HCT116 (cell line): Measurements from ENCODE around the gene EFCAB7. TPM values are rescaled to one million over a fixed set of nuclear protein-coding genes. Genes with fewer than 3 reads are reported as not detected.

ENCODE experiments used
- ATAC-seq: fragments of 200-7000 bp; cut with Tn5 transposase; 2 replicates; pipeline ENCODE4 v1.9.1; 2020; ENCODE audit warnings: mild to moderate bottlenecking, moderate library complexity
- BruUV-seq: library from RNA; stranded (reverse); fragments of 400-500 nt; replicated peaks from 2 replicates; lab custom pipeline; 2021; lab: Mats Ljungman, UMichigan
- CTCF ChIA-PET: fragments of 300-600 bp; sonication (Branson Sonifier 250); formaldehyde crosslinking; loops from one replicate; lab custom pipeline; 2021; ENCODE audit warnings: antibody characterized with exemption; lab: Charles Lee
- POLR2A ChIA-PET: fragments of 300-600, 350-600 bp; sonication (Branson Sonifier 250); formaldehyde crosslinking; loops from one replicate; lab custom pipeline; 2021; ENCODE audit warnings: antibody characterized with exemption; lab: Charles Lee
- RAD21 ChIA-PET, 2 experiments: fragments of 300-600 bp; sonication (Branson Sonifier 250); formaldehyde crosslinking; loops; one replicate each; lab custom pipeline; 2023; ENCODE audit warnings: low total read pairs in 2 of 2; ENCODE audit not compliant: uncharacterized antibody in 2 of 2, unreplicated experiment in 2 of 2, low non-redundant PET in 1 of 2; lab: Charles Lee
- DNase-seq: peaks from one replicate; pipeline ENCODE4 v3.0.0-alpha.2; 2010; ENCODE audit warnings: low read depth, low spot score
- H2AFZ ChIP-seq: fragments of 200-600 bp; shearing (Covaris generic), sonication (generic); 2 replicates; pipeline ENCODE4 v1.6.1; 2017; ENCODE audit warnings: low read depth, mixed run types, mixed read lengths, antibody characterized with exemption, low read length; ENCODE audit not compliant: poor library complexity, severe bottlenecking
- H3K27ac ChIP-seq: 2 replicates; pipeline ENCODE4 v1.5.1; 2012; ENCODE audit warnings: low read depth, low read length
- H3K27me3 ChIP-seq: fragments of 200-600 bp; sonication (generic); 2 replicates; pipeline ENCODE4 v1.6.1; 2016; ENCODE audit warnings: mixed run types, low read length, mixed read lengths; ENCODE audit not compliant: insufficient read depth
- H3K36me3 ChIP-seq, 2 experiments: fragments of 200-500 bp in 1 of 2; fragments of 200-600 bp in 1 of 2; sonication (Bioruptor generic) in 1 of 2; sonication (generic) in 1 of 2; 2 replicates each; pipeline versions ENCODE4 v1.5.1 to v1.6.1; 2014 to 2016; ENCODE audit warnings: low read length in 2 of 2, inconsistent platforms in 1 of 2, mixed read lengths in 1 of 2, mixed run types in 1 of 2; ENCODE audit not compliant: insufficient read depth in 2 of 2, control insufficient read depth in 1 of 2
- H3K4me1 ChIP-seq, 2 experiments: fragments of 200-600 bp in 1 of 2; sonication (generic) in 1 of 2; 2 replicates each; pipeline versions ENCODE4 v1.5.1 to v1.6.1; 2012 to 2017; ENCODE audit warnings: low read length in 2 of 2, inconsistent platforms in 1 of 2, mild to moderate bottlenecking in 1 of 2, mixed read lengths in 1 of 2, mixed run types in 1 of 2, moderate library complexity in 1 of 2; ENCODE audit not compliant: insufficient read depth in 2 of 2, control insufficient read depth in 1 of 2
- H3K4me2 ChIP-seq: fragments of 200-600 bp; sonication (generic); 2 replicates; pipeline ENCODE4 v1.6.1; 2017; ENCODE audit warnings: mixed run types, low read length, mixed read lengths
- H3K4me3 ChIP-seq, 2 experiments: fragments of 200-600 bp in 1 of 2; sonication (generic) in 1 of 2; replicated peaks in 1 of 2; 2 replicates each; pipeline ENCODE4 v1.5.1; 2011 to 2016; ENCODE audit warnings: low read length in 2 of 2, control low read depth in 1 of 2, low read depth in 1 of 2, mild to moderate bottlenecking in 1 of 2, mixed read lengths in 1 of 2, mixed run types in 1 of 2
- H3K79me2 ChIP-seq: fragments of 200-600 bp; sonication (generic); 2 replicates; pipeline ENCODE4 v1.6.1; 2017; ENCODE audit warnings: mild to moderate bottlenecking, mixed run types, low read length, moderate library complexity, mixed read lengths; ENCODE audit not compliant: insufficient read depth
- H3K9ac ChIP-seq: fragments of 200-600 bp; sonication (generic); 2 replicates; pipeline ENCODE4 v1.6.1; 2016; ENCODE audit warnings: low read length, mixed read lengths
- H3K9me2 ChIP-seq: fragments of 200-600 bp; sonication (generic), shearing (Covaris generic); 2 replicates; pipeline ENCODE4 v1.6.1; 2017; ENCODE audit warnings: mixed run types, mild to moderate bottlenecking, moderate library complexity; ENCODE audit not compliant: insufficient read depth
- H3K9me3 ChIP-seq, 2 experiments: fragments of 200-500 bp in 1 of 2; fragments of 200-600 bp in 1 of 2; sonication (Bioruptor generic) in 1 of 2; sonication (generic) in 1 of 2; 2 replicates each; pipeline ENCODE4 v1.6.1; 2014 to 2017; ENCODE audit warnings: low read length in 2 of 2, mixed read lengths in 2 of 2, inconsistent platforms in 1 of 2, low read depth in 1 of 2, mild to moderate bottlenecking in 1 of 2, mixed run types in 1 of 2, moderate library complexity in 1 of 2; ENCODE audit not compliant: control insufficient read depth in 1 of 2, insufficient read depth in 1 of 2
- H4K20me1 ChIP-seq: fragments of 200-600 bp; sonication (generic), shearing (Covaris generic); 2 replicates; pipeline ENCODE4 v1.6.1; 2017; ENCODE audit warnings: mixed run types, mild to moderate bottlenecking, moderate library complexity; ENCODE audit not compliant: insufficient read depth
- ATF3 ChIP-seq: IDR thresholded peaks from 2 replicates; pipeline ENCODE4 v1.6.1; 2012
- CBX3 ChIP-seq: IDR thresholded peaks from 2 replicates; pipeline ENCODE4 v1.6.1; 2012; ENCODE audit warnings: low read depth
- CEBPB ChIP-seq: IDR thresholded peaks from 2 replicates; pipeline ENCODE4 v1.6.1; 2012; ENCODE audit warnings: low read depth
- EGR1 ChIP-seq: IDR thresholded peaks from 2 replicates; pipeline ENCODE4 v1.6.1; 2012; ENCODE audit warnings: low read depth
- ELF1 ChIP-seq: IDR thresholded peaks from 2 replicates; pipeline ENCODE4 v1.6.1; 2012; ENCODE audit warnings: low read depth, borderline replicate concordance
- EZH2 ChIP-seq: fragments of 200-600 bp; sonication (generic); IDR thresholded peaks from 2 replicates; pipeline ENCODE4 v1.6.1; 2017; ENCODE audit warnings: antibody characterized with exemption, mixed run types
- EZH2phosphoT487 ChIP-seq: fragments of 200-600 bp; IDR thresholded peaks from 2 replicates; pipeline ENCODE4 v1.6.1; 2018; ENCODE audit warnings: antibody characterized with exemption, borderline replicate concordance
- FOSL1 ChIP-seq: IDR thresholded peaks from 2 replicates; pipeline ENCODE4 v1.6.1; 2012; ENCODE audit warnings: low read depth
- JUND ChIP-seq: IDR thresholded peaks from 2 replicates; pipeline ENCODE4 v1.6.1; 2012
- POLR2A ChIP-seq: IDR thresholded peaks from 2 replicates; pipeline ENCODE4 v1.7.0; 2011; ENCODE audit warnings: borderline replicate concordance; ENCODE audit not compliant: insufficient read depth, insufficient read length; ENCODE audit errors: extremely low read depth
- POLR2AphosphoS5 ChIP-seq: IDR thresholded peaks from 2 replicates; pipeline ENCODE4 v1.6.1; 2011; ENCODE audit warnings: mild to moderate bottlenecking, low read depth, low read length, moderate library complexity
- RAD21 ChIP-seq: IDR thresholded peaks from 2 replicates; pipeline ENCODE4 v1.6.1; 2012; ENCODE audit warnings: low read depth, mild to moderate bottlenecking
- SIN3A ChIP-seq: IDR thresholded peaks from 2 replicates; pipeline ENCODE4 v1.6.1; 2012; ENCODE audit warnings: low read depth
- SP1 ChIP-seq: IDR thresholded peaks from 2 replicates; pipeline ENCODE4 v1.6.1; 2012; ENCODE audit warnings: low read depth
- SRF ChIP-seq: IDR thresholded peaks from 2 replicates; pipeline ENCODE4 v1.6.1; 2012; ENCODE audit warnings: low read depth
- TCF7L2 ChIP-seq: IDR thresholded peaks from 2 replicates; pipeline ENCODE4 v1.7.0; 2011; ENCODE audit warnings: borderline replicate concordance, inconsistent platforms; ENCODE audit not compliant: insufficient read depth, insufficient read length; ENCODE audit errors: extremely low read depth
- YY1 ChIP-seq: IDR thresholded peaks from 2 replicates; pipeline ENCODE4 v1.6.1; 2011; ENCODE audit warnings: low read length, low read depth, moderate library complexity, mild to moderate bottlenecking; ENCODE audit not compliant: insufficient replicate concordance; ENCODE audit errors: extremely low read depth
- ZBTB33 ChIP-seq: IDR thresholded peaks from 2 replicates; pipeline ENCODE4 v1.6.1; 2011; ENCODE audit warnings: mild to moderate bottlenecking, low read length, moderate library complexity; ENCODE audit not compliant: insufficient replicate concordance; ENCODE audit errors: extremely low read depth
- ZNF274 ChIP-seq: fragments of 200-500 bp; sonication (Bioruptor generic); IDR thresholded peaks from 2 replicates; pipeline ENCODE4 v1.6.1; 2014; ENCODE audit warnings: mild to moderate bottlenecking, low read depth, low read length, inconsistent platforms
- intact Hi-C: fragments of 100-400 bp; cut with micrococcal nuclease; formaldehyde crosslinking; loops from 2 replicates; pipeline ENCODE4 v1.10.0; 2022
- total RNA-seq: library from RNA; stranded (reverse); gene quantifications from one replicate; pipeline ENCODE4 v1.2.1, GENCODE V29; 2021; ENCODE audit not compliant: unreplicated experiment
- TF ChIP-seq, protein P1 (sequence below): IDR thresholded peaks from 2 replicates; pipeline ENCODE4 v1.6.1; 2012; ENCODE audit warnings: low read depth

Gene EFCAB7
- total RNA-seq, 1 experiment from 2014 or later: 6.0 TPM

DNA sequence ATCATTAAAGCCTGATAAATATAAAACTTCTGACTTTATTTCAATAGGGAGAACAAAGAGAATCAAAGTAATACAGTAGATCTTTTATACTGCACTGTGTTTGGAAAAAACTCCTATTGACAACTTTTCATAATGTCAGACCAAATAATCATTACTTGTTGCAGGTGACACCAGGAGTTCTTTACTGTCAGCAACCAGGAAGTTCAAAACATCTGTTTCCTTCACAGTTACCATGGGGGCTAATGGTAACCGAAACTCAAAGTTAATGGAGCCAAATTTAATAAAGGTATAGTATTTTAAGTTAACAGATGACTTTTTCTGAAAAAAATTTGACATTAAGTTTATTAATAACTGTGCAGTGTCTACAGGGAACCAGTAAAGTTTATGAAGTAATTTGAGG, 10.6 kb downstream of the EFCAB7 start:
- CTCF ChIA-PET: no interaction called here
- H3K36me3 ChIP-seq: peaks cover 0 to 9% of the 10 kb centered on the region in 2 experiments; a peak in 1 of 4 replicates
- RAD21 ChIA-PET: no interaction called here

More for the DNA sequence above, 10.6 kb downstream of the EFCAB7 start:
- Histone ChIP-seq H3K4me2 (no peak overlapping the region), H3K9me3 (no peaks in the 10 kb centered on the region), H3K9ac (no peak overlapping the region)
- no peak for DNase-seq
- TF ChIP-seq SRF: no peak
- TF ChIP-seq ZNF274: no peak
- TF ChIP-seq EZH2phosphoT487: no peak
- no peak for TF ChIP-seq JUND
- TF ChIP-seq FOSL1: no peak
- TF ChIP-seq CBX3: no peak
- TF ChIP-seq, protein P1, sequence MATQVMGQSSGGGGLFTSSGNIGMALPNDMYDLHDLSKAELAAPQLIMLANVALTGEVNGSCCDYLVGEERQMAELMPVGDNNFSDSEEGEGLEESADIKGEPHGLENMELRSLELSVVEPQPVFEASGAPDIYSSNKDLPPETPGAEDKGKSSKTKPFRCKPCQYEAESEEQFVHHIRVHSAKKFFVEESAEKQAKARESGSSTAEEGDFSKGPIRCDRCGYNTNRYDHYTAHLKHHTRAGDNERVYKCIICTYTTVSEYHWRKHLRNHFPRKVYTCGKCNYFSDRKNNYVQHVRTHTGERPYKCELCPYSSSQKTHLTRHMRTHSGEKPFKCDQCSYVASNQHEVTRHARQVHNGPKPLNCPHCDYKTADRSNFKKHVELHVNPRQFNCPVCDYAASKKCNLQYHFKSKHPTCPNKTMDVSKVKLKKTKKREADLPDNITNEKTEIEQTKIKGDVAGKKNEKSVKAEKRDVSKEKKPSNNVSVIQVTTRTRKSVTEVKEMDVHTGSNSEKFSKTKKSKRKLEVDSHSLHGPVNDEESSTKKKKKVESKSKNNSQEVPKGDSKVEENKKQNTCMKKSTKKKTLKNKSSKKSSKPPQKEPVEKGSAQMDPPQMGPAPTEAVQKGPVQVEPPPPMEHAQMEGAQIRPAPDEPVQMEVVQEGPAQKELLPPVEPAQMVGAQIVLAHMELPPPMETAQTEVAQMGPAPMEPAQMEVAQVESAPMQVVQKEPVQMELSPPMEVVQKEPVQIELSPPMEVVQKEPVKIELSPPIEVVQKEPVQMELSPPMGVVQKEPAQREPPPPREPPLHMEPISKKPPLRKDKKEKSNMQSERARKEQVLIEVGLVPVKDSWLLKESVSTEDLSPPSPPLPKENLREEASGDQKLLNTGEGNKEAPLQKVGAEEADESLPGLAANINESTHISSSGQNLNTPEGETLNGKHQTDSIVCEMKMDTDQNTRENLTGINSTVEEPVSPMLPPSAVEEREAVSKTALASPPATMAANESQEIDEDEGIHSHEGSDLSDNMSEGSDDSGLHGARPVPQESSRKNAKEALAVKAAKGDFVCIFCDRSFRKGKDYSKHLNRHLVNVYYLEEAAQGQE: no peak
- no peak for TF ChIP-seq POLR2AphosphoS5
- no peak for TF ChIP-seq ATF3
- TF ChIP-seq TCF7L2: no peak
- no peak for TF ChIP-seq ELF1
- no peak for TF ChIP-seq SIN3A
- no peak for TF ChIP-seq RAD21
- no peak for TF ChIP-seq SP1
- no peak for TF ChIP-seq EGR1
- TF ChIP-seq POLR2A: no peak
- no peak for TF ChIP-seq YY1
- no peak for TF ChIP-seq EZH2
- no peak for TF ChIP-seq CEBPB
- no peak for TF ChIP-seq ZBTB33
- TF ChIP-seq, all 23 proteins: peak for 0
- Histone ChIP-seq H3K79me2 (no peaks in the 10 kb centered on the region), H3K4me3 (no peak overlapping the region), H3K27me3 (no peaks in the 10 kb centered on the region), H2AFZ (no peak overlapping the region), H3K9me2 (no peaks in the 10 kb centered on the region), H3K4me1 (no peaks in the 10 kb centered on the region), H3K27ac (no peak overlapping the region), H4K20me1 (no peaks in the 10 kb centered on the region)
- POLR2A ChIA-PET: no interaction called here
- no peak for ATAC-seq
- intact Hi-C loops: no loop called here
- no TSS peak for BruUV-seq
